ENCODE data around the gene BCL3. TPM values are rescaled to one million over a fixed set of nuclear protein-coding genes. Genes with fewer than 3 reads are reported as not detected.

Gene BCL3
- total RNA-seq, 1 experiment from 2014 or later: 7.8 TPM

GRCh38 chr19:44777715-44778347, 29.3 kb downstream of the BCL3 start, which contains the start of gene CBLC (continued):
- TF ChIP-seq ZBTB43 (CRISPR knock-in tag; IDR thresholded peaks at IDR 0.05) (no peak), FOXP4 (CRISPR knock-in tag; IDR thresholded peaks at IDR 0.05) (peak; percentile 68; the same call in 1 of the 2 replicates), ERG (CRISPR knock-in tag; IDR thresholded peaks at IDR 0.05) (no peak), ZSCAN18 (CRISPR knock-in tag; IDR thresholded peaks at IDR 0.05) (no peak), ZNF423 (CRISPR knock-in tag; IDR thresholded peaks at IDR 0.05) (peak; percentile 62), GABPB1 (CRISPR knock-in tag; IDR thresholded peaks at IDR 0.05) (no peak; the same call in 1 of the 2 replicates), NR3C1 (CRISPR knock-in tag; conservative IDR thresholded peaks at IDR 0.05; ENCODE audit: low read depth) (no peak), ZNF396 (CRISPR knock-in tag; IDR thresholded peaks at IDR 0.05; ENCODE audit: borderline replicate concordance) (no peak), ZNF671 (CRISPR knock-in tag; IDR thresholded peaks at IDR 0.05) (no peak), ZMAT4 (CRISPR knock-in tag; IDR thresholded peaks at IDR 0.05) (no peak), ATF3 (CRISPR knock-in tag; conservative IDR thresholded peaks at IDR 0.05) (no peak), ATF2 (CRISPR knock-in tag; IDR thresholded peaks at IDR 0.05; ENCODE audit: borderline replicate concordance, low read depth) (no peak), TEAD4 (CRISPR knock-in tag; IDR thresholded peaks at IDR 0.05) (no peak), ATF1 (CRISPR knock-in tag; IDR thresholded peaks at IDR 0.05) (no peak), ZNF121 (CRISPR knock-in tag; IDR thresholded peaks at IDR 0.05) (no peak), FOXJ3 (CRISPR knock-in tag; IDR thresholded peaks at IDR 0.05; ENCODE audit: borderline replicate concordance) (no peak), GTF2I (CRISPR knock-in tag; conservative IDR thresholded peaks at IDR 0.05) (no peak), ZNF317 (CRISPR knock-in tag; IDR thresholded peaks at IDR 0.05; ENCODE audit: borderline replicate concordance, low read depth) (no peak), EMX1 (CRISPR knock-in tag; IDR thresholded peaks at IDR 0.05) (no peak), RELA (CRISPR knock-in tag; IDR thresholded peaks at IDR 0.05; ENCODE audit: borderline replicate concordance) (peak; percentile 52; the same call in 1 of the 2 replicates), ZNF281 (CRISPR knock-in tag; IDR thresholded peaks at IDR 0.05) (no peak), PRDM15 (CRISPR knock-in tag; IDR thresholded peaks at IDR 0.05) (no peak), CBFB (CRISPR knock-in tag; IDR thresholded peaks at IDR 0.05; ENCODE audit: low read depth) (no peak), ZNF138 (CRISPR knock-in tag; conservative IDR thresholded peaks at IDR 0.05) (no peak), ZNF232 (CRISPR knock-in tag; IDR thresholded peaks at IDR 0.05) (no peak)

Measured in WTC11 (cell line).